ENCODE results near the gene IGFBP1. TPM values are rescaled to one million over a fixed set of nuclear protein-coding genes. Genes with fewer than 3 reads are reported as not detected.

The IGFBP1 gene
- total RNA-seq, 1 donor: 4.0 TPM

- DNase-seq (ENCODE audit: insufficient read length, low spot score, missing footprints): peak; percentile 88
- no peaks in the 10 kb centered on the region for H3K27me3 ChIP-seq (ENCODE audit: insufficient read depth, low read length)
- H4K20me1 ChIP-seq (ENCODE audit: insufficient read depth, low read length): peaks cover 46% of the 10 kb centered on the region
- H3K27ac ChIP-seq (ENCODE audit: low read depth, low read length): peak overlapping the region; percentile 60
- peak overlapping the region; percentile 88 for H3K4me2 ChIP-seq (ENCODE audit: insufficient read depth, low read length)
- peak overlapping the region; percentile 77 for H3K4me3 ChIP-seq (ENCODE audit: insufficient read depth, low read length)
- no peak overlapping the region for H2AFZ ChIP-seq (ENCODE audit: low read length)
- H3K36me3 ChIP-seq (ENCODE audit: insufficient read depth, low read length): peaks cover 47% of the 10 kb centered on the region
- peaks cover 44% of the 10 kb centered on the region for H3K4me1 ChIP-seq (ENCODE audit: insufficient read depth, low read length)
- H3K9me3 ChIP-seq (ENCODE audit: low read depth, low read length): no peaks in the 10 kb centered on the region
- no peak for TF ChIP-seq CTCF (IDR thresholded peaks at IDR 0.05; ENCODE audit: extremely low read depth, low read depth, low read length)
- peaks cover 28% of the 10 kb centered on the region for H3K79me2 ChIP-seq (ENCODE audit: insufficient read depth, low read length)
These were observed 30.3 kb downstream of the IGFBP1 start for GRCh38 chr7:45918556-45918955.

- Histone ChIP-seq H3K27me3 (ENCODE audit: insufficient read depth, low read length) (no peaks in the 10 kb centered on the region), H3K4me1 (ENCODE audit: insufficient read depth, low read length) (peaks cover 51% of the 10 kb centered on the region), H3K36me3 (ENCODE audit: insufficient read depth, low read length) (peaks cover 40% of the 10 kb centered on the region), H3K27ac (ENCODE audit: low read depth, low read length) (peak overlapping the region; percentile 60), H3K79me2 (ENCODE audit: insufficient read depth, low read length) (peaks cover 28% of the 10 kb centered on the region), H3K4me2 (ENCODE audit: insufficient read depth, low read length) (peak overlapping the region; percentile 88), H3K9me3 (ENCODE audit: low read depth, low read length) (no peaks in the 10 kb centered on the region), H4K20me1 (ENCODE audit: insufficient read depth, low read length) (peaks cover 46% of the 10 kb centered on the region), H3K4me3 (ENCODE audit: insufficient read depth, low read length) (peak overlapping the region; percentile 77), H2AFZ (ENCODE audit: low read length) (no peak overlapping the region)
- TF ChIP-seq CTCF (IDR thresholded peaks at IDR 0.05; ENCODE audit: extremely low read depth, low read depth, low read length): no peak
- peak; percentile 92 for DNase-seq (ENCODE audit: insufficient read length, low spot score, missing footprints)
These were observed 31.0 kb downstream of the IGFBP1 start for GRCh38 chr7:45919231-45919784.

GRCh38 chr7:45919993-45920459 is 31.7 kb downstream of the IGFBP1 start:
- H3K27ac ChIP-seq (ENCODE audit: low read depth, low read length): peak overlapping the region; percentile 60
- TF ChIP-seq CTCF (IDR thresholded peaks at IDR 0.05; ENCODE audit: extremely low read depth, low read depth, low read length): no peak

GRCh38 chr7:45920502-45921380 is 32.5 kb downstream of the IGFBP1 start, which contains the start of gene IGFBP3:
Gene IGFBP3, minus strand, starts transcription at chr7:45921272. Its CDS starts 132 bp downstream, at chr7:45921140.
- Histone ChIP-seq H3K27ac (ENCODE audit: low read depth, low read length) (peak within 1 kb of the TSS; percentile 84), H4K20me1 (ENCODE audit: insufficient read depth, low read length) (peaks cover 38% of the 10 kb centered on the region), H3K4me3 (ENCODE audit: insufficient read depth, low read length) (peak within 1 kb of the TSS; percentile 77), H3K4me2 (ENCODE audit: insufficient read depth, low read length) (peak within 1 kb of the TSS; percentile 88), H2AFZ (ENCODE audit: low read length) (peak within 1 kb of the TSS; percentile 48), H3K4me1 (ENCODE audit: insufficient read depth, low read length) (peaks cover 58% of the 10 kb centered on the region), H3K27me3 (ENCODE audit: insufficient read depth, low read length) (no peaks in the 10 kb centered on the region), H3K36me3 (ENCODE audit: insufficient read depth, low read length) (peaks cover 25% of the 10 kb centered on the region), H3K9me3 (ENCODE audit: low read depth, low read length) (no peaks in the 10 kb centered on the region), H3K79me2 (ENCODE audit: insufficient read depth, low read length) (peaks cover 28% of the 10 kb centered on the region)
- peak; percentile 91 for DNase-seq (ENCODE audit: insufficient read length, low spot score, missing footprints)
- no peak for TF ChIP-seq CTCF (IDR thresholded peaks at IDR 0.05; ENCODE audit: extremely low read depth, low read depth, low read length)

More at GRCh38 chr7:45919993-45920459, 31.7 kb downstream of the IGFBP1 start:
- H3K9me3 ChIP-seq (ENCODE audit: low read depth, low read length): no peaks in the 10 kb centered on the region
- H3K4me2 ChIP-seq (ENCODE audit: insufficient read depth, low read length): peak overlapping the region; percentile 88
- no peaks in the 10 kb centered on the region for H3K27me3 ChIP-seq (ENCODE audit: insufficient read depth, low read length)
- H3K79me2 ChIP-seq (ENCODE audit: insufficient read depth, low read length): peaks cover 28% of the 10 kb centered on the region
- H4K20me1 ChIP-seq (ENCODE audit: insufficient read depth, low read length): peaks cover 42% of the 10 kb centered on the region
- peak overlapping the region; percentile 77 for H3K4me3 ChIP-seq (ENCODE audit: insufficient read depth, low read length)
- peaks cover 58% of the 10 kb centered on the region for H3K4me1 ChIP-seq (ENCODE audit: insufficient read depth, low read length)
- DNase-seq (ENCODE audit: insufficient read length, low spot score, missing footprints): peak; percentile 73
- peaks cover 33% of the 10 kb centered on the region for H3K36me3 ChIP-seq (ENCODE audit: insufficient read depth, low read length)
- no peak overlapping the region for H2AFZ ChIP-seq (ENCODE audit: low read length)
